GM11168 (cell line): Measurements from ENCODE around the gene CPD.
"Not testable (repeated sequence)": the region's sequence is repeated elsewhere in the genome, so short reads cannot be mapped to it uniquely, and the experiment has no call there.

Source experiments
- in situ Hi-C: fragments of 300-500 bp; cut with MboI; formaldehyde crosslinking; loops from one replicate; pipeline ENCODE4 v1.12.0; 2022; ENCODE audit warnings: low sequenced_read_pairs; ENCODE audit not compliant: unreplicated experiment

The CPD gene

GRCh38 chr17:30378825-30379302, at the start of gene CPD:
Gene CPD (plus strand): TSS chr17:30378927. CDS start chr17:30378981, 54 bp downstream.
- in situ Hi-C loops = no loop called here

GRCh38 chr17:30332057-30332542, 46.6 kb upstream of the CPD start:
- in situ Hi-C loops = no loop called here

- in situ Hi-C loops = no loop called here
These were observed 45.0 kb upstream of the CPD start, which contains the start of gene TMIGD1 for GRCh38 chr17:30333503-30334360. Gene TMIGD1 (minus strand): TSS chr17:30334057. CDS start chr17:30332133, 1,924 bp downstream.

- in situ Hi-C loops = no loop called here
These were observed 44.3 kb upstream of the CPD start for GRCh38 chr17:30334421-30334820.

GRCh38 chr17:30336369-30337171, 42.2 kb upstream of the CPD start:
- in situ Hi-C loops = no loop called here

GRCh38 chr17:30337393-30337999, 41.2 kb upstream of the CPD start:
- in situ Hi-C loops = no loop called here

GRCh38 chr17:30339086-30339485, 39.6 kb upstream of the CPD start:
- in situ Hi-C loops = no loop called here

GRCh38 chr17:30340801-30341356, 37.8 kb upstream of the CPD start:
- in situ Hi-C loops = loop anchor here (10.0 kb wide), 1 partner anchor 236 kb away; no protein-coding TSS in a partner anchor

GRCh38 chr17:30341703-30342249, 37.0 kb upstream of the CPD start:
- in situ Hi-C loops = loop anchor here (10.0 kb wide), 1 partner anchor 237 kb away; no protein-coding TSS in a partner anchor

GRCh38 chr17:30343244-30343643, 35.5 kb upstream of the CPD start:
- in situ Hi-C loops = loop anchor here (10.0 kb wide), 1 partner anchor 238 kb away; no protein-coding TSS in a partner anchor

GRCh38 chr17:30343796-30344195, 34.9 kb upstream of the CPD start:
- in situ Hi-C loops = loop anchor here (10.0 kb wide), 1 partner anchor 239 kb away; no protein-coding TSS in a partner anchor

GRCh38 chr17:30344283-30345088, 34.2 kb upstream of the CPD start:
- in situ Hi-C loops = loop anchor here (10.0 kb wide), 1 partner anchor 240 kb away; no protein-coding TSS in a partner anchor

- in situ Hi-C loops = loop anchor here (10.0 kb wide), 1 partner anchor 240 kb away; no protein-coding TSS in a partner anchor
These were observed 33.7 kb upstream of the CPD start for GRCh38 chr17:30345089-30345433.

GRCh38 chr17:30345527-30346075, 33.1 kb upstream of the CPD start:
- in situ Hi-C loops = loop anchor here (10.0 kb wide), 1 partner anchor 241 kb away; no protein-coding TSS in a partner anchor

- in situ Hi-C loops = loop anchor here (10.0 kb wide), 1 partner anchor 242 kb away; no protein-coding TSS in a partner anchor
These were observed 32.4 kb upstream of the CPD start for GRCh38 chr17:30346221-30346795.

GRCh38 chr17:30347488-30347887, 31.2 kb upstream of the CPD start:
- in situ Hi-C loops = loop anchor here (10.0 kb wide), 1 partner anchor 243 kb away; no protein-coding TSS in a partner anchor

- in situ Hi-C loops = loop anchor here (10.0 kb wide), 1 partner anchor 244 kb away; no protein-coding TSS in a partner anchor
These were observed 29.5 kb upstream of the CPD start for GRCh38 chr17:30349252-30349651.

GRCh38 chr17:30351263-30351662, 27.5 kb upstream of the CPD start:
- in situ Hi-C loops = not testable (repeated sequence)
